IMR-90 (cell line): ENCODE measurements around the gene PROM2.

Experiments used
- POLR2A ChIP-seq: IDR thresholded peaks from 2 replicates; pipeline ENCODE4 v1.6.1; 2012; ENCODE audit warnings: mild to moderate bottlenecking, low read depth, low read length
- TF ChIP-seq, protein P1 (sequence below): conservative IDR thresholded peaks from 2 replicates; pipeline ENCODE4 v1.5.1; 2012; ENCODE audit warnings: mild to moderate bottlenecking, low read depth, low read length, improper control_type of control experiment

DNA sequence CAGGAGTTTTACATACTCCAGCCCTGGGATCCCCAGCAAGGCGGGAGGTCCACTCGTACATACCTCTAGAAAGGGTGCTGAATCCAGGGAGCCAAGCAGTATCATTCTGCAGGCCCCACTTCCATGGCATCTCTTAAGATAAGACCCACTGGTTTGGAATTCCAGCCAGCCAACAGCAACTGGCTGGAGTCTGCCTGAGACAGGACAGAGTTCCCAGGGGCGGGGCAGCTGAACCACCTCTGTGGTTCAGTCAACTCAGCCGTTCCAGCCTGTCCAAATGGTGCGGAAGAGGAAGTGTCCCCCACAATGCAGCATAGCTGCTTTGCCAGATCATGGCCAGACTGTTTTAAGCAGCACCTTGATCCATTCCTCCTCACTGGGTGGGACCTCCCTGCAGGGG lies 33.7 kb upstream of the PROM2 start:
- TF ChIP-seq POLR2A = no peak
- TF ChIP-seq, protein P1, sequence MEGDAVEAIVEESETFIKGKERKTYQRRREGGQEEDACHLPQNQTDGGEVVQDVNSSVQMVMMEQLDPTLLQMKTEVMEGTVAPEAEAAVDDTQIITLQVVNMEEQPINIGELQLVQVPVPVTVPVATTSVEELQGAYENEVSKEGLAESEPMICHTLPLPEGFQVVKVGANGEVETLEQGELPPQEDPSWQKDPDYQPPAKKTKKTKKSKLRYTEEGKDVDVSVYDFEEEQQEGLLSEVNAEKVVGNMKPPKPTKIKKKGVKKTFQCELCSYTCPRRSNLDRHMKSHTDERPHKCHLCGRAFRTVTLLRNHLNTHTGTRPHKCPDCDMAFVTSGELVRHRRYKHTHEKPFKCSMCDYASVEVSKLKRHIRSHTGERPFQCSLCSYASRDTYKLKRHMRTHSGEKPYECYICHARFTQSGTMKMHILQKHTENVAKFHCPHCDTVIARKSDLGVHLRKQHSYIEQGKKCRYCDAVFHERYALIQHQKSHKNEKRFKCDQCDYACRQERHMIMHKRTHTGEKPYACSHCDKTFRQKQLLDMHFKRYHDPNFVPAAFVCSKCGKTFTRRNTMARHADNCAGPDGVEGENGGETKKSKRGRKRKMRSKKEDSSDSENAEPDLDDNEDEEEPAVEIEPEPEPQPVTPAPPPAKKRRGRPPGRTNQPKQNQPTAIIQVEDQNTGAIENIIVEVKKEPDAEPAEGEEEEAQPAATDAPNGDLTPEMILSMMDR = no peak
